ENCODE results near the gene MZF1. TPM values are rescaled to one million over a fixed set of nuclear protein-coding genes. Genes with fewer than 3 reads are reported as not detected.

MZF1 gene
- total and polyA plus RNA-seq, 2 experiments from 2014 or later = 10.2 to 21.8 TPM

- DNase-seq (ENCODE audit: low spot score) (no peak), ATAC-seq (no peak)
- Histone ChIP-seq H3K4me1 (ENCODE audit: insufficient read depth) (peaks cover 7% of the 10 kb centered on the region; the same call in 1 of the 2 replicates), H3K79me2 (replicated peaks; ENCODE audit: insufficient read depth) (no peaks in the 10 kb centered on the region), H2AFZ (no peak overlapping the region), H3K9me2 (ENCODE audit: insufficient read depth) (no peaks in the 10 kb centered on the region), H4K20me1 (replicated peaks; ENCODE audit: insufficient read depth) (no peaks in the 10 kb centered on the region), H3F3A (replicated peaks; ENCODE audit: low read depth) (peaks cover 4% of the 10 kb centered on the region), H3K27ac (ENCODE audit: low read depth) (no peak overlapping the region), H3K4me3 (no peak overlapping the region), H3K4me2 (no peak overlapping the region), H3K27me3 (ENCODE audit: insufficient read depth) (peaks cover 24% of the 10 kb centered on the region), H3K36me3 (ENCODE audit: insufficient read depth) (no peaks in the 10 kb centered on the region)
- peaks cover 29% of the 10 kb centered on the region for H3K36me3 Mint-ChIP-seq (ENCODE audit: low read depth)
- H3K9me3 Mint-ChIP-seq = no peaks in the 10 kb centered on the region; the same call in 2 of the 3 replicates
- H3K27me3 Mint-ChIP-seq (ENCODE audit: insufficient read depth, low read depth, poor library complexity) = peaks cover 23% of the 10 kb centered on the region
- no peak overlapping the region for H3K4me3 Mint-ChIP-seq
- TF ChIP-seq STAT1 (IDR thresholded peaks at IDR 0.05; ENCODE audit: unreplicated experiment) = no peak
- TF ChIP-seq, protein P1, sequence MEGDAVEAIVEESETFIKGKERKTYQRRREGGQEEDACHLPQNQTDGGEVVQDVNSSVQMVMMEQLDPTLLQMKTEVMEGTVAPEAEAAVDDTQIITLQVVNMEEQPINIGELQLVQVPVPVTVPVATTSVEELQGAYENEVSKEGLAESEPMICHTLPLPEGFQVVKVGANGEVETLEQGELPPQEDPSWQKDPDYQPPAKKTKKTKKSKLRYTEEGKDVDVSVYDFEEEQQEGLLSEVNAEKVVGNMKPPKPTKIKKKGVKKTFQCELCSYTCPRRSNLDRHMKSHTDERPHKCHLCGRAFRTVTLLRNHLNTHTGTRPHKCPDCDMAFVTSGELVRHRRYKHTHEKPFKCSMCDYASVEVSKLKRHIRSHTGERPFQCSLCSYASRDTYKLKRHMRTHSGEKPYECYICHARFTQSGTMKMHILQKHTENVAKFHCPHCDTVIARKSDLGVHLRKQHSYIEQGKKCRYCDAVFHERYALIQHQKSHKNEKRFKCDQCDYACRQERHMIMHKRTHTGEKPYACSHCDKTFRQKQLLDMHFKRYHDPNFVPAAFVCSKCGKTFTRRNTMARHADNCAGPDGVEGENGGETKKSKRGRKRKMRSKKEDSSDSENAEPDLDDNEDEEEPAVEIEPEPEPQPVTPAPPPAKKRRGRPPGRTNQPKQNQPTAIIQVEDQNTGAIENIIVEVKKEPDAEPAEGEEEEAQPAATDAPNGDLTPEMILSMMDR (conservative IDR thresholded peaks at IDR 0.05; ENCODE audit: low read depth in 2 of 2) = no peak
- TF ChIP-seq EZH2phosphoT487 (IDR thresholded peaks at IDR 0.05; ENCODE audit: unreplicated experiment) = no peak
- TF ChIP-seq CREB1 (CRISPR knock-in tag; IDR thresholded peaks at IDR 0.05; ENCODE audit: low read depth) = no peak
- TF ChIP-seq POLR2AphosphoS5 (IDR thresholded peaks at IDR 0.05; ENCODE audit: low read depth) = no peak
- TF ChIP-seq ETS1 (IDR thresholded peaks at IDR 0.05) = no peak
- no peak for TF ChIP-seq NANOG (IDR thresholded peaks at IDR 0.05; ENCODE audit: borderline replicate concordance)
- TF ChIP-seq JUNB (IDR thresholded peaks at IDR 0.05; ENCODE audit: unreplicated experiment) = no peak
- no peak for TF ChIP-seq ZNF114 (CRISPR knock-in tag; IDR thresholded peaks at IDR 0.05)
- no peak for TF ChIP-seq REST (IDR thresholded peaks at IDR 0.05; ENCODE audit: unreplicated experiment)
- TF ChIP-seq, protein P2, sequence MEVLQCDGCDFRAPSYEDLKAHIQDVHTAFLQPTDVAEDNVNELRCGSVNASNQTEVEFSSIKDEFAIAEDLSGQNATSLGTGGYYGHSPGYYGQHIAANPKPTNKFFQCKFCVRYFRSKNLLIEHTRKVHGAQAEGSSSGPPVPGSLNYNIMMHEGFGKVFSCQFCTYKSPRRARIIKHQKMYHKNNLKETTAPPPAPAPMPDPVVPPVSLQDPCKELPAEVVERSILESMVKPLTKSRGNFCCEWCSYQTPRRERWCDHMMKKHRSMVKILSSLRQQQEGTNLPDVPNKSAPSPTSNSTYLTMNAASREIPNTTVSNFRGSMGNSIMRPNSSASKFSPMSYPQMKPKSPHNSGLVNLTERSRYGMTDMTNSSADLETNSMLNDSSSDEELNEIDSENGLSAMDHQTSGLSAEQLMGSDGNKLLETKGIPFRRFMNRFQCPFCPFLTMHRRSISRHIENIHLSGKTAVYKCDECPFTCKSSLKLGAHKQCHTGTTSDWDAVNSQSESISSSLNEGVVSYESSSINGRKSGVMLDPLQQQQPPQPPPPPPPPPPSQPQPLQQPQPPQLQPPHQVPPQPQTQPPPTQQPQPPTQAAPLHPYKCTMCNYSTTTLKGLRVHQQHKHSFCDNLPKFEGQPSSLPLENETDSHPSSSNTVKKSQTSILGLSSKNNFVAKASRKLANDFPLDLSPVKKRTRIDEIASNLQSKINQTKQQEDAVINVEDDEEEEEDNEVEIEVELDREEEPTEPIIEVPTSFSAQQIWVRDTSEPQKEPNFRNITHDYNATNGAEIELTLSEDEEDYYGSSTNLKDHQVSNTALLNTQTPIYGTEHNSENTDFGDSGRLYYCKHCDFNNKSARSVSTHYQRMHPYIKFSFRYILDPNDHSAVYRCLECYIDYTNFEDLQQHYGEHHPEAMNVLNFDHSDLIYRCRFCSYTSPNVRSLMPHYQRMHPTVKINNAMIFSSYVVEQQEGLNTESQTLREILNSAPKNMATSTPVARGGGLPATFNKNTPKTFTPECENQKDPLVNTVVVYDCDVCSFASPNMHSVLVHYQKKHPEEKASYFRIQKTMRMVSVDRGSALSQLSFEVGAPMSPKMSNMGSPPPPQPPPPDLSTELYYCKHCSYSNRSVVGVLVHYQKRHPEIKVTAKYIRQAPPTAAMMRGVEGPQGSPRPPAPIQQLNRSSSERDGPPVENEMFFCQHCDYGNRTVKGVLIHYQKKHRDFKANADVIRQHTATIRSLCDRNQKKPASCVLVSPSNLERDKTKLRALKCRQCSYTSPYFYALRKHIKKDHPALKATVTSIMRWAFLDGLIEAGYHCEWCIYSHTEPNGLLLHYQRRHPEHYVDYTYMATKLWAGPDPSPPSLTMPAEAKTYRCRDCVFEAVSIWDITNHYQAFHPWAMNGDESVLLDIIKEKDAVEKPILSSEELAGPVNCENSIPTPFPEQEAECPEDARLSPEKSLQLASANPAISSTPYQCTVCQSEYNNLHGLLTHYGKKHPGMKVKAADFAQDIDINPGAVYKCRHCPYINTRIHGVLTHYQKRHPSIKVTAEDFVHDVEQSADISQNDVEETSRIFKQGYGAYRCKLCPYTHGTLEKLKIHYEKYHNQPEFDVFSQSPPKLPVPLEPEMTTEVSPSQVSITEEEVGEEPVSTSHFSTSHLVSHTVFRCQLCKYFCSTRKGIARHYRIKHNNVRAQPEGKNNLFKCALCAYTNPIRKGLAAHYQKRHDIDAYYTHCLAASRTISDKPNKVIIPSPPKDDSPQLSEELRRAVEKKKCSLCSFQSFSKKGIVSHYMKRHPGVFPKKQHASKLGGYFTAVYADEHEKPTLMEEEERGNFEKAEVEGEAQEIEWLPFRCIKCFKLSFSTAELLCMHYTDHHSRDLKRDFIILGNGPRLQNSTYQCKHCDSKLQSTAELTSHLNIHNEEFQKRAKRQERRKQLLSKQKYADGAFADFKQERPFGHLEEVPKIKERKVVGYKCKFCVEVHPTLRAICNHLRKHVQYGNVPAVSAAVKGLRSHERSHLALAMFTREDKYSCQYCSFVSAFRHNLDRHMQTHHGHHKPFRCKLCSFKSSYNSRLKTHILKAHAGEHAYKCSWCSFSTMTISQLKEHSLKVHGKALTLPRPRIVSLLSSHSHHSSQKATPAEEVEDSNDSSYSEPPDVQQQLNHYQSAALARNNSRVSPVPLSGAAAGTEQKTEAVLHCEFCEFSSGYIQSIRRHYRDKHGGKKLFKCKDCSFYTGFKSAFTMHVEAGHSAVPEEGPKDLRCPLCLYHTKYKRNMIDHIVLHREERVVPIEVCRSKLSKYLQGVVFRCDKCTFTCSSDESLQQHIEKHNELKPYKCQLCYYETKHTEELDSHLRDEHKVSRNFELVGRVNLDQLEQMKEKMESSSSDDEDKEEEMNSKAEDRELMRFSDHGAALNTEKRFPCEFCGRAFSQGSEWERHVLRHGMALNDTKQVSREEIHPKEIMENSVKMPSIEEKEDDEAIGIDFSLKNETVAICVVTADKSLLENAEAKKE (CRISPR knock-in tag; IDR thresholded peaks at IDR 0.05) = no peak
- no peak for TF ChIP-seq EZH2 (IDR thresholded peaks at IDR 0.05; ENCODE audit: low read depth, unreplicated experiment)
- no peak for TF ChIP-seq ZNF331 (CRISPR knock-in tag; IDR thresholded peaks at IDR 0.05; ENCODE audit: low read depth)
- H3K27ac Mint-ChIP-seq = no peak overlapping the region
- peaks cover 14% of the 10 kb centered on the region for H3K4me1 Mint-ChIP-seq
Measured at GRCh38 chr19:58566989-58567388, 6.1 kb downstream of the MZF1 start.
